GM19452 (cell line): ENCODE data around the gene OPTC.
"Not testable (repeated sequence)": the region's sequence is repeated elsewhere in the genome, so short reads cannot be mapped to it uniquely, and the experiment has no call there.

ENCODE experiments used
- ATAC-seq: cut with Tn5 transposase; IDR thresholded peaks from one replicate; pipeline ENCODE4 v1.9.1; 2021; ENCODE audit not compliant: unreplicated experiment

OPTC gene

GRCh38 chr1:203493901-203494300, at the start of gene OPTC:
TSS of gene OPTC (plus strand) at chr1:203494153. CDS start at chr1:203496006, 1,853 bp downstream.
- ATAC-seq: no peak

- ATAC-seq: no peak
Observed at GRCh38 chr1:203444171-203444576, 49.8 kb upstream of the OPTC start.

- no peak for ATAC-seq
Observed at GRCh38 chr1:203447151-203447550, 46.8 kb upstream of the OPTC start.

- not testable (repeated sequence) for ATAC-seq
Observed at GRCh38 chr1:203447598-203447997, 46.4 kb upstream of the OPTC start.

GRCh38 chr1:203448521-203449061, 45.4 kb upstream of the OPTC start:
- ATAC-seq: no peak

- ATAC-seq: no peak
Observed at GRCh38 chr1:203450001-203450400, 44.0 kb upstream of the OPTC start.

GRCh38 chr1:203450479-203451149, 43.3 kb upstream of the OPTC start:
- ATAC-seq: no peak

- ATAC-seq: no peak
Observed at GRCh38 chr1:203451836-203452784, 41.8 kb upstream of the OPTC start.

GRCh38 chr1:203453016-203453415, 40.9 kb upstream of the OPTC start:
- ATAC-seq: no peak

GRCh38 chr1:203453616-203454015, 40.3 kb upstream of the OPTC start:
- ATAC-seq: no peak

GRCh38 chr1:203454986-203455471, 38.9 kb upstream of the OPTC start:
- ATAC-seq: no peak

- ATAC-seq: no peak
Observed at GRCh38 chr1:203455706-203456105, 38.2 kb upstream of the OPTC start.

GRCh38 chr1:203456577-203456976, 37.4 kb upstream of the OPTC start:
- no peak for ATAC-seq

GRCh38 chr1:203458078-203458477, 35.9 kb upstream of the OPTC start:
- ATAC-seq: no peak

GRCh38 chr1:203459671-203460201, 34.2 kb upstream of the OPTC start:
- no peak for ATAC-seq

- no peak for ATAC-seq
Observed at GRCh38 chr1:203461717-203462116, 32.2 kb upstream of the OPTC start.

- ATAC-seq: no peak
Observed at GRCh38 chr1:203462143-203462542, 31.8 kb upstream of the OPTC start.

GRCh38 chr1:203462878-203463277, 31.1 kb upstream of the OPTC start:
- no peak for ATAC-seq

- ATAC-seq: no peak
Observed at GRCh38 chr1:203463469-203464062, 30.4 kb upstream of the OPTC start.

- ATAC-seq: no peak
Observed at GRCh38 chr1:203464226-203464625, 29.7 kb upstream of the OPTC start.

- no peak for ATAC-seq
Observed at GRCh38 chr1:203464743-203465142, 29.2 kb upstream of the OPTC start.
